Esophagus mucosa (tissue), 1 donor: Measurements from ENCODE around the gene RFX2. TPM values are rescaled to one million over a fixed set of nuclear protein-coding genes. Genes with fewer than 3 reads are reported as not detected.
"Not testable (repeated sequence)": the region's sequence is repeated elsewhere in the genome, so short reads cannot be mapped to it uniquely, and the experiment has no call there.

Experiments
- ATAC-seq: fragments of 200-7000 bp; cut with Tn5 transposase; one replicate; pipeline ENCODE4 v1.9.1; 2020
- total RNA-seq: library from RNA; stranded (reverse); gene quantifications from one replicate; pipeline ENCODE4 v1.2.4, GENCODE V29; 2023
- donor health status: DM: yes; HTN: yes; CAD: no.

Gene RFX2
- total RNA-seq, 1 donor from 2014 or later: 4.5 TPM

GRCh38 chr19:6073858-6074708 lies 36.2 kb downstream of the RFX2 start:
- ATAC-seq: peak; percentile 12

GRCh38 chr19:6073233-6073632 lies 37.1 kb downstream of the RFX2 start:
- not testable (repeated sequence) for ATAC-seq

GRCh38 chr19:6071875-6072274 lies 38.4 kb downstream of the RFX2 start:
- no peak for ATAC-seq

GRCh38 chr19:6070720-6071485 lies 39.4 kb downstream of the RFX2 start:
- no peak for ATAC-seq

- ATAC-seq: no peak
Observed at GRCh38 chr19:6070207-6070681, 40.1 kb downstream of the RFX2 start.

- ATAC-seq: no peak
Observed at GRCh38 chr19:6069268-6069791, 41.0 kb downstream of the RFX2 start.

GRCh38 chr19:6068711-6069110 lies 41.6 kb downstream of the RFX2 start:
- ATAC-seq: no peak

GRCh38 chr19:6067975-6068374 lies 42.3 kb downstream of the RFX2 start:
- ATAC-seq: no peak

GRCh38 chr19:6066661-6067646 lies 43.3 kb downstream of the RFX2 start:
- no peak for ATAC-seq

- no peak for ATAC-seq
Observed at GRCh38 chr19:6065685-6066374, 44.5 kb downstream of the RFX2 start.

GRCh38 chr19:6064336-6065073 lies 45.8 kb downstream of the RFX2 start:
- ATAC-seq: peak; percentile 11

GRCh38 chr19:6063576-6064335 lies 46.5 kb downstream of the RFX2 start:
- ATAC-seq: no peak

GRCh38 chr19:6062961-6063575 lies 47.2 kb downstream of the RFX2 start:
- ATAC-seq: no peak

GRCh38 chr19:6062274-6062673 lies 48.0 kb downstream of the RFX2 start:
- peak; percentile 58 for ATAC-seq

GRCh38 chr19:6061376-6062130 lies 48.7 kb downstream of the RFX2 start:
- ATAC-seq: no peak

- ATAC-seq: no peak
Observed at GRCh38 chr19:6060600-6061375, 49.5 kb downstream of the RFX2 start.

- ATAC-seq: no peak
Observed at GRCh38 chr19:6059988-6060599, 50.2 kb downstream of the RFX2 start.
